Hepatocyte (in vitro differentiated cells): ENCODE results near the gene SEC61A2. TPM values are rescaled to one million over a fixed set of nuclear protein-coding genes. Genes with fewer than 3 reads are reported as not detected.

Experiments
- DNase-seq: peaks from one replicate; pipeline ENCODE4 v3.0.0-alpha.2; 2016; ENCODE audit warnings: low spot score
- H2AFZ ChIP-seq: fragments of 200-600 bp; sonication (generic); 2 replicates; pipeline ENCODE4 v1.6.0; 2016; ENCODE audit warnings: antibody characterized with exemption, mild to moderate bottlenecking
- H3K27ac ChIP-seq: fragments of 200-600 bp; sonication (generic); 2 replicates; pipeline ENCODE4 v1.5.1; 2016; ENCODE audit warnings: mild to moderate bottlenecking
- H3K27me3 ChIP-seq: fragments of 200-600 bp; sonication (generic); 2 replicates; pipeline ENCODE4 v1.6.1; 2016
- H3K36me3 ChIP-seq: fragments of 200-600 bp; sonication (generic); replicated peaks from 2 replicates; pipeline ENCODE4 v1.5.1; 2016; ENCODE audit warnings: low read depth; ENCODE audit not compliant: insufficient read depth
- H3K4me1 ChIP-seq: fragments of 200-600 bp; sonication (generic); 2 replicates; pipeline ENCODE4 v1.5.1; 2016; ENCODE audit warnings: mild to moderate bottlenecking, moderate library complexity; ENCODE audit not compliant: insufficient read depth
- H3K4me2 ChIP-seq: fragments of 200-600 bp; sonication (generic); 2 replicates; pipeline ENCODE4 v1.6.0; 2016
- H3K4me3 ChIP-seq: fragments of 200-600 bp; sonication (generic); 2 replicates; pipeline ENCODE4 v1.5.1; 2016; ENCODE audit warnings: mild to moderate bottlenecking
- H3K79me2 ChIP-seq: fragments of 200-600 bp; sonication (generic); 2 replicates; pipeline ENCODE4 v1.6.0; 2017; ENCODE audit warnings: mild to moderate bottlenecking
- H3K9me2 ChIP-seq: fragments of 200-600 bp; sonication (generic); replicated peaks from 2 replicates; pipeline ENCODE4 v1.6.0; 2017; ENCODE audit warnings: mild to moderate bottlenecking; ENCODE audit not compliant: insufficient read depth
- H3K9me3 ChIP-seq: fragments of 200-600 bp; sonication (generic); 2 replicates; pipeline ENCODE4 v1.5.1; 2016; ENCODE audit warnings: low read depth, mild to moderate bottlenecking
- H4K20me1 ChIP-seq: fragments of 200-600 bp; sonication (generic); 2 replicates; pipeline ENCODE4 v1.6.0; 2016; ENCODE audit warnings: mild to moderate bottlenecking; ENCODE audit not compliant: insufficient read depth, poor library complexity, severe bottlenecking
- CTCF ChIP-seq: fragments of 200-600 bp; sonication (generic); IDR thresholded peaks from 2 replicates; pipeline ENCODE4 v1.5.1; 2016; ENCODE audit warnings: antibody characterized with exemption, mild to moderate bottlenecking; ENCODE audit not compliant: poor library complexity
- EZH2 ChIP-seq: fragments of 200-600 bp; sonication (generic); IDR thresholded peaks from 2 replicates; pipeline ENCODE4 v1.6.1; 2016; ENCODE audit warnings: antibody characterized with exemption, mild to moderate bottlenecking, borderline replicate concordance
- EZH2phosphoT487 ChIP-seq: fragments of 200-600 bp; sonication (generic); IDR thresholded peaks from one replicate; pipeline ENCODE4 v1.6.1; 2018; ENCODE audit warnings: antibody characterized with exemption, mild to moderate bottlenecking, low read depth, moderate library complexity; ENCODE audit not compliant: unreplicated experiment, severe bottlenecking
- WGBS: methylation state at CpG from one replicate; pipeline ENCODE4 v1.1.6; 2016; ENCODE audit warnings: low lambda C conversion rate; ENCODE audit errors: missing lambda C conversion rate; 5-methylcytosine and 5-hydroxymethylcytosine counted together
- polyA plus RNA-seq: library from polyadenylated mRNA; unstranded; fragments of >200 nt; fragmentation: Nextera tagmentation; extraction: Ambion mirVana; gene quantifications from 2 replicates; pipeline ENCODE4 v1.2.1, GENCODE V29; 2016
- total RNA-seq: library from RNA; depleted of rRNA; stranded (reverse); fragments of >200 nt; gene quantifications from 2 replicates; pipeline ENCODE4 v1.2.3, GENCODE V29; 2014

Gene SEC61A2
- total and polyA plus RNA-seq, 2 experiments from 2014 or later = 12.2 to 13.7 TPM

GRCh38 chr10:12154516-12154915 is 25.0 kb downstream of the SEC61A2 start:
- no peak overlapping the region for H2AFZ ChIP-seq
- H4K20me1 ChIP-seq = no peaks in the 10 kb centered on the region
- no peak overlapping the region for H3K27ac ChIP-seq
- no peaks in the 10 kb centered on the region for H3K36me3 ChIP-seq
- H3K4me2 ChIP-seq = no peak overlapping the region
- H3K9me2 ChIP-seq = no peaks in the 10 kb centered on the region
- TF ChIP-seq EZH2 (no peak), CTCF (no peak), EZH2phosphoT487 (no peak)
- H3K4me3 ChIP-seq = no peak overlapping the region
- H3K4me1 ChIP-seq = no peaks in the 10 kb centered on the region
- no peaks in the 10 kb centered on the region for H3K9me3 ChIP-seq
- H3K79me2 ChIP-seq = no peaks in the 10 kb centered on the region
- DNase-seq = no peak
- H3K27me3 ChIP-seq = no peaks in the 10 kb centered on the region
- WGBS = 85% methylated on average over 6 of the region's 6 CpGs

- H3K4me2 ChIP-seq = peak overlapping the region; percentile 48
- WGBS = 78% methylated on average over 14 of the region's 14 CpGs
- no peak overlapping the region for H3K4me3 ChIP-seq
- no peak overlapping the region for H2AFZ ChIP-seq
- DNase-seq = peak; percentile 16
- peak overlapping the region; percentile 22 for H3K27ac ChIP-seq
- H3K79me2 ChIP-seq = no peaks in the 10 kb centered on the region
- H3K36me3 ChIP-seq = no peaks in the 10 kb centered on the region
- no peaks in the 10 kb centered on the region for H3K4me1 ChIP-seq
- no peaks in the 10 kb centered on the region for H3K9me3 ChIP-seq
- no peaks in the 10 kb centered on the region for H3K9me2 ChIP-seq
- no peaks in the 10 kb centered on the region for H3K27me3 ChIP-seq
- no peak for TF ChIP-seq CTCF
- no peak for TF ChIP-seq EZH2
- TF ChIP-seq EZH2phosphoT487 = no peak
- no peaks in the 10 kb centered on the region for H4K20me1 ChIP-seq
Measured at GRCh38 chr10:12156367-12157123, 27.1 kb downstream of the SEC61A2 start.

- Histone ChIP-seq H3K27ac (no peak overlapping the region), H3K9me2 (no peaks in the 10 kb centered on the region), H3K36me3 (no peaks in the 10 kb centered on the region), H3K79me2 (no peaks in the 10 kb centered on the region), H3K4me2 (no peak overlapping the region), H4K20me1 (no peaks in the 10 kb centered on the region), H3K4me1 (no peaks in the 10 kb centered on the region), H3K9me3 (no peaks in the 10 kb centered on the region), H3K4me3 (no peak overlapping the region), H2AFZ (no peak overlapping the region), H3K27me3 (no peaks in the 10 kb centered on the region)
- TF ChIP-seq CTCF (no peak), EZH2 (no peak), EZH2phosphoT487 (no peak)
- 97% methylated on average over 3 of the region's 3 CpGs for WGBS
- no peak for DNase-seq
Measured at GRCh38 chr10:12158111-12158510, 28.6 kb downstream of the SEC61A2 start.
